Loucy (cell line): ENCODE measurements around the gene MYCL.
A peak's percentile ranks its signal among the peaks of the same experiment; 100 is the strongest.
"Not testable (repeated sequence)": the region's sequence is repeated elsewhere in the genome, so short reads cannot be mapped to it uniquely, and the experiment has no call there.

Experiments
- H2AFZ ChIP-seq: fragments of 200-600 bp; sonication (generic); 2 replicates; pipeline ENCODE4 v1.6.0; 2016; ENCODE audit warnings: antibody characterized with exemption, mild to moderate bottlenecking, low read length, moderate library complexity
- H3F3A ChIP-seq: fragments of 200-600 bp; 2 replicates; pipeline ENCODE4 v1.6.0; 2016; ENCODE audit warnings: antibody characterized with exemption, low read depth, mild to moderate bottlenecking
- H3K27me3 ChIP-seq: fragments of 200-600 bp; sonication (generic); 2 replicates; pipeline ENCODE4 v1.6.1; 2014; ENCODE audit warnings: low read length, mild to moderate bottlenecking; ENCODE audit not compliant: insufficient read depth, poor library complexity, severe bottlenecking
- H3K36me3 ChIP-seq: fragments of 200-600 bp; sonication (generic); 2 replicates; pipeline ENCODE4 v1.6.1; 2016; ENCODE audit warnings: low read length; ENCODE audit not compliant: insufficient read depth
- H3K4me1 ChIP-seq: fragments of 200-600 bp; sonication (generic); 2 replicates; pipeline ENCODE4 v1.5.1; 2014; ENCODE audit warnings: low read length, mild to moderate bottlenecking; ENCODE audit not compliant: insufficient read depth, poor library complexity, severe bottlenecking
- H3K4me2 ChIP-seq: fragments of 200-600 bp; sonication (generic); 2 replicates; pipeline ENCODE4 v1.6.0; 2014; ENCODE audit warnings: antibody characterized with exemption, low read length, low read depth, mild to moderate bottlenecking; ENCODE audit not compliant: poor library complexity, severe bottlenecking
- H3K4me3 ChIP-seq: fragments of 200-600 bp; sonication (generic); 2 replicates; pipeline ENCODE4 v1.5.1; 2014; ENCODE audit warnings: low read length, mild to moderate bottlenecking, mixed read lengths; ENCODE audit not compliant: poor library complexity, severe bottlenecking
- H3K79me2 ChIP-seq: fragments of 200-600 bp; sonication (generic); 2 replicates; pipeline ENCODE4 v1.6.1; 2014; ENCODE audit warnings: low read length; ENCODE audit not compliant: insufficient read depth
- H3K9ac ChIP-seq: fragments of 200-600 bp; sonication (generic); 2 replicates; pipeline ENCODE4 v1.6.0; 2014; ENCODE audit warnings: mild to moderate bottlenecking, low read depth, low read length, moderate library complexity; ENCODE audit not compliant: poor library complexity, severe bottlenecking
- H3K9me2 ChIP-seq: fragments of 200-600 bp; sonication (generic); replicated peaks from 2 replicates; pipeline ENCODE4 v1.6.1; 2016; ENCODE audit warnings: low read depth, low read length, mixed read lengths
- H3K9me3 ChIP-seq: fragments of 200-600 bp; sonication (generic); 2 replicates; pipeline ENCODE4 v1.6.1; 2014; ENCODE audit warnings: mild to moderate bottlenecking, antibody characterized with exemption, low read length, low read depth; ENCODE audit not compliant: insufficient read depth
- H4K20me1 ChIP-seq: fragments of 200-600 bp; sonication (generic); 2 replicates; pipeline ENCODE4 v1.6.0; 2014; ENCODE audit warnings: antibody characterized with exemption, low read length, mild to moderate bottlenecking; ENCODE audit not compliant: insufficient read depth, poor library complexity, severe bottlenecking
- EZH2phosphoT487 ChIP-seq: fragments of 200-600 bp; IDR thresholded peaks from 2 replicates; pipeline ENCODE4 v1.6.1; 2018; ENCODE audit warnings: antibody characterized with exemption, mild to moderate bottlenecking, moderate library complexity, borderline replicate concordance
- TF ChIP-seq, protein P1 (sequence below): fragments of 200-600 bp; sonication (generic); conservative IDR thresholded peaks from 2 replicates; pipeline ENCODE4 v1.5.1; 2014; ENCODE audit warnings: mild to moderate bottlenecking, antibody characterized with exemption, low read length

MYCL gene

DNA sequence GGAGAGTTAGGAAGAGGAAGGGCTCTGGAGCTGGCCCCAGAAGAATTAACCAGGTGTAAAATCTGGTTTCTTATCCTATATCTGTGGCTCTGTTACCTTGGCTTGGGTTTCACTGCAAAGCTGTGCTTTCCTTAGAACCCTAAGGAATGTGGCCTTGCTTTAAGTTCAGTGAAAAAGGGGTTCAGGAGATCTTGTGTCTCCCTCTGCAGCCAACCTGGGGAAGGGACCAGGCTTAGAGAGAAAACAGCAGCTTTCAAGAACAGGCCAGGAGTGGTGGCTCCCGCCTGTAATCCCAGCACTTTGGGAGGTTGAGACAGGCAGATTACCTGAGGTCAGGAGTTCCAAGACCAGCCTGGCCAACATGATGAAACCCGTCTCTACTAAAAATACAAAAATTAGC lies 16.1 kb upstream of the MYCL start:
- H3K4me1 ChIP-seq: no peaks in the 10 kb centered on the region
- H3F3A ChIP-seq: no peaks in the 10 kb centered on the region
- TF ChIP-seq EZH2phosphoT487: no peak
- TF ChIP-seq, protein P1, sequence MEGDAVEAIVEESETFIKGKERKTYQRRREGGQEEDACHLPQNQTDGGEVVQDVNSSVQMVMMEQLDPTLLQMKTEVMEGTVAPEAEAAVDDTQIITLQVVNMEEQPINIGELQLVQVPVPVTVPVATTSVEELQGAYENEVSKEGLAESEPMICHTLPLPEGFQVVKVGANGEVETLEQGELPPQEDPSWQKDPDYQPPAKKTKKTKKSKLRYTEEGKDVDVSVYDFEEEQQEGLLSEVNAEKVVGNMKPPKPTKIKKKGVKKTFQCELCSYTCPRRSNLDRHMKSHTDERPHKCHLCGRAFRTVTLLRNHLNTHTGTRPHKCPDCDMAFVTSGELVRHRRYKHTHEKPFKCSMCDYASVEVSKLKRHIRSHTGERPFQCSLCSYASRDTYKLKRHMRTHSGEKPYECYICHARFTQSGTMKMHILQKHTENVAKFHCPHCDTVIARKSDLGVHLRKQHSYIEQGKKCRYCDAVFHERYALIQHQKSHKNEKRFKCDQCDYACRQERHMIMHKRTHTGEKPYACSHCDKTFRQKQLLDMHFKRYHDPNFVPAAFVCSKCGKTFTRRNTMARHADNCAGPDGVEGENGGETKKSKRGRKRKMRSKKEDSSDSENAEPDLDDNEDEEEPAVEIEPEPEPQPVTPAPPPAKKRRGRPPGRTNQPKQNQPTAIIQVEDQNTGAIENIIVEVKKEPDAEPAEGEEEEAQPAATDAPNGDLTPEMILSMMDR: 0 out of 2 replicates have a peak, but pooled peaks have one; percentile 9

GRCh38 chr1:39915499-39916129 lies 13.9 kb upstream of the MYCL start:
- no peaks in the 10 kb centered on the region for H3K9me3 ChIP-seq
- no peaks in the 10 kb centered on the region for H3K79me2 ChIP-seq
- H3K4me2 ChIP-seq: no peak overlapping the region
- no peaks in the 10 kb centered on the region for H4K20me1 ChIP-seq
- no peak overlapping the region for H3K4me3 ChIP-seq
- H2AFZ ChIP-seq: no peak overlapping the region
- no peaks in the 10 kb centered on the region for H3K36me3 ChIP-seq
- no peaks in the 10 kb centered on the region for H3K27me3 ChIP-seq
- no peaks in the 10 kb centered on the region for H3K9me2 ChIP-seq
- TF ChIP-seq, protein P1: no peak
- H3F3A ChIP-seq: no peaks in the 10 kb centered on the region
- H3K4me1 ChIP-seq: no peaks in the 10 kb centered on the region
- H3K9ac ChIP-seq: no peak overlapping the region

More for the DNA sequence above, 16.1 kb upstream of the MYCL start:
- Histone ChIP-seq H3K9ac (no peak overlapping the region), H3K9me3 (no peaks in the 10 kb centered on the region), H2AFZ (no peak overlapping the region), H3K36me3 (no peaks in the 10 kb centered on the region), H3K79me2 (no peaks in the 10 kb centered on the region), H3K4me3 (no peak overlapping the region), H3K27me3 (no peaks in the 10 kb centered on the region), H3K4me2 (no peak overlapping the region), H4K20me1 (no peaks in the 10 kb centered on the region), H3K9me2 (no peaks in the 10 kb centered on the region)

GRCh38 chr1:39913136-39913535 lies 11.4 kb upstream of the MYCL start:
- not testable (repeated sequence) for H4K20me1 ChIP-seq, H3K27me3 ChIP-seq, H3K79me2 ChIP-seq, H3K4me1 ChIP-seq, H3K4me2 ChIP-seq, H3K9ac ChIP-seq, H3K4me3 ChIP-seq, H2AFZ ChIP-seq, H3K9me3 ChIP-seq, H3F3A ChIP-seq, H3K36me3 ChIP-seq, H3K9me2 ChIP-seq

DNA sequence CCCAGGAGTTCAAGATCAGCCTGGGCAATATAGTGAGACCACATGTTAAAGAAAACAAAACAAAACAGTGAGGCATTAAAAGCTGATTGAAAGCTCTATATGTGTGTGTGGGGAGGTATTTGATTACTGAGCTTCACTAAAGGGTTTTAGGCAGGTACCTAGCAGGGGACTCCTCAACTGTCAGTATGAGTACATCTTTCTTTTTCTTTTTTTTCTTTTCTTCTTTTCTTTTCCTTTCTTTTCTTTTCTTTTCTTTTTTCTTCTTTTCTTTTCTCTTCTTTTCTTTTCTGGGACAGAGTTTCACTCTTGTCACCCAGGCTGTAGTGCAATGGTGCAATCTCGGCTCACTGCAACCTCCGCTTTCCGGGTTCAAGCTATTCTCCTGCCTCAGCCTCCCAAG lies 8.5 kb upstream of the MYCL start:
- no peaks in the 10 kb centered on the region for H3K27me3 ChIP-seq
- no peak overlapping the region for H3K9ac ChIP-seq
- H2AFZ ChIP-seq: no peak overlapping the region
- no peaks in the 10 kb centered on the region for H3K9me2 ChIP-seq
- no peaks in the 10 kb centered on the region for H3K79me2 ChIP-seq
- TF ChIP-seq EZH2phosphoT487: no peak
- TF ChIP-seq, protein P1: no peak
- H3K36me3 ChIP-seq: no peaks in the 10 kb centered on the region
- H4K20me1 ChIP-seq: no peaks in the 10 kb centered on the region
- H3K4me1 ChIP-seq: no peaks in the 10 kb centered on the region
- no peak overlapping the region for H3K4me2 ChIP-seq
- H3K4me3 ChIP-seq: no peak overlapping the region
- H3K9me3 ChIP-seq: no peaks in the 10 kb centered on the region
- H3F3A ChIP-seq: no peaks in the 10 kb centered on the region
